ENCODE results near the gene HOXC10.

DNA sequence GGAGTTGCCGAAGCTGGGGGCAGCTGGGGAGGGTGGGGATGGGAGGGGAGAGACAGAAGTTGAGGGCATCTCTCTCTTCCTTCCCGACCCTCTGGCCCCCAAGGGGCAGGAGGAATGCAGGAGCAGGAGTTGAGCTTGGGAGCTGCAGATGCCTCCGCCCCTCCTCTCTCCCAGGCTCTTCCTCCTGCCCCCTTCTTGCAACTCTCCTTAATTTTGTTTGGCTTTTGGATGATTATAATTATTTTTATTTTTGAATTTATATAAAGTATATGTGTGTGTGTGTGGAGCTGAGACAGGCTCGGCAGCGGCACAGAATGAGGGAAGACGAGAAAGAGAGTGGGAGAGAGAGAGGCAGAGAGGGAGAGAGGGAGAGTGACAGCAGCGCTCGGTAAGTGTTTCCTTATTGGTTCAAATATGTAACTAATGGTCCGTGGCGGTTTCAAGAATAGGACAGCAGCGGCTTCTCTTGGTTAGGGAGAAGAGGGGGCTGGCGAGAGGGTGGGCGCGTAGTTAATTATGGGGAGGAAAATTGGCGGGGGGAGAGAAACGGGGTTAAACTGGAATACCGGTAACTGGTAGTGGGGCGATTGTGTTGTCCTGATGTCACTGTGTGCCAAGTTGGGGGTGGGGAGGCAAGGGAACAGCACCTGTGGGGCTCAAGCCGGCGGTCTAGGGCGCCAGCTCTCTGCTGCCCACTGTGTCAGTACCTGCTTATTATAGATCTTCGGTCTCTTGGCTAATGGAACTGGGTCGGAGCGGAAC is 32.3 kb downstream of the HOXC10 start:
- no peak for TF ChIP-seq POLR2AphosphoS5 (IDR thresholded peaks at IDR 0.05; ENCODE audit: low read depth, low read length)
- TF ChIP-seq POLR2A (IDR thresholded peaks at IDR 0.05; ENCODE audit: low read depth, low read length) = no peak
- no peak for TF ChIP-seq TAF1 (IDR thresholded peaks at IDR 0.05; ENCODE audit: low read depth, low read length)
- no peak for TF ChIP-seq PAX5 (IDR thresholded peaks at IDR 0.05; ENCODE audit: insufficient read depth, low read length, severe bottlenecking)
- no peak for TF ChIP-seq SPI1 (IDR thresholded peaks at IDR 0.05; ENCODE audit: low read depth, low read length)
- no peak for TF ChIP-seq POU2F2 (IDR thresholded peaks at IDR 0.05; ENCODE audit: low read depth, low read length)

Measured in GM12891 (cell line).